OCI-LY3 (cell line): ENCODE data around the gene SPATS2.

Experiments used
- CTCF ChIP-seq: fragments of 200-600, 300-600 bp; sonication (generic); IDR thresholded peaks from 2 replicates; pipeline ENCODE4 v1.5.1; 2014; ENCODE audit warnings: antibody characterized with exemption, low read length, low read depth
- EZH2phosphoT487 ChIP-seq: fragments of 200-600 bp; shearing (Covaris generic); IDR thresholded peaks from 2 replicates; pipeline ENCODE4 v1.6.1; 2018; ENCODE audit warnings: antibody characterized with exemption, mixed run types, low read depth

- peak; percentile 11; the same call in 1 of the 2 replicates for TF ChIP-seq CTCF
- TF ChIP-seq EZH2phosphoT487: no peak
Measured at GRCh38 chr12:49442915-49443314, 75.7 kb downstream of the SPATS2 start.
